ENCODE results near the gene MRPS25. TPM values are rescaled to one million over a fixed set of nuclear protein-coding genes. Genes with fewer than 3 reads are reported as not detected.
A peak's percentile ranks its signal among the peaks of the same experiment; 100 is the strongest.

Gene MRPS25
- 31.8 TPM for polyA plus RNA-seq (2013, experiment 1 of 2)
- 23.7 TPM for polyA plus RNA-seq (2013, experiment 2 of 2)

GRCh38 chr3:15064835-15065549 lies at the start of gene MRPS25:
MRPS25 (minus strand) TSS chr3:15065315; CDS start chr3:15065194, 121 bp downstream.
- Histone ChIP-seq H3K27ac (ENCODE audit: low read depth, low read length) (peak within 1 kb of the TSS; percentile 77), H3K4me1 (ENCODE audit: insufficient read depth, low read length) (0 out of 2 replicates have a peak, but pooled peaks cover 2% of the 10 kb centered on the region), H3K36me3 (ENCODE audit: insufficient read depth, low read length) (peaks cover 4% of the 10 kb centered on the region; the same call in 1 of the 2 replicates), H3K27me3 (ENCODE audit: insufficient read depth, low read length) (peaks cover 4% of the 10 kb centered on the region; the same call in 1 of the 2 replicates), H3K4me3 (ENCODE audit: low read length) (peak within 1 kb of the TSS; percentile 97), H3K9ac (ENCODE audit: low read depth, low read length) (peak within 1 kb of the TSS; percentile 97), H3K9me3 (ENCODE audit: insufficient read depth, low read depth, low read length) (no peaks in the 10 kb centered on the region)
- WGBS = under 1% methylated on average over 69 of the region's 69 CpGs

DNA sequence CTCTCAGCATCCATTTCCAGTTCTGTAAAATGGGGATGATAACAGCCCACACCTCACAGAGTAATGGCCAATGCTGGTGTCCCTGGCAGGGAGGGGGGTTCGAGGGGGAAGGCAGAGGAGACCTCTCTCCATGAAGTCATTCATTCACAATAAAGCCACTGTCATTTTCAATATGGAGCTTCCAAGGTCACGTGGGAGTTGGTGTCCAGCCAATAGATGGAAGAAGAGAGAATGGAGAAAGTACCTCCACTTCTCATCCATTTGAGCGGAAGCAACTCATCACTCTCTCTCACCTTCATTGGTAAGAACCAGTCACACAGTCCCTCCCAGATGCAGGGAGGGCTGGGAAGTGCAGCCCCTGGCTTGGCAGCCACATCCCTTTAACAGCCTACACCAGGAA lies 48.8 kb upstream of the MRPS25 start:
- Histone ChIP-seq H3K4me1 (ENCODE audit: insufficient read depth, low read length) (peaks cover 20% of the 10 kb centered on the region), H3K9me3 (ENCODE audit: insufficient read depth, low read depth, low read length) (no peaks in the 10 kb centered on the region), H3K27me3 (ENCODE audit: insufficient read depth, low read length) (no peaks in the 10 kb centered on the region; the same call in 1 of the 2 replicates), H3K27ac (ENCODE audit: low read depth, low read length) (no peak overlapping the region), H3K9ac (ENCODE audit: low read depth, low read length) (no peak overlapping the region), H3K4me3 (ENCODE audit: low read length) (no peak overlapping the region), H3K36me3 (ENCODE audit: insufficient read depth, low read length) (no peaks in the 10 kb centered on the region)
- WGBS = 100% methylated on average over 1 of the region's 3 CpGs

GRCh38 chr3:15113471-15113870 lies 48.4 kb upstream of the MRPS25 start:
- WGBS = 84% methylated on average over 6 of the region's 6 CpGs
- no peak overlapping the region for H3K4me3 ChIP-seq (ENCODE audit: low read length)
- H3K27me3 ChIP-seq (ENCODE audit: insufficient read depth, low read length) = no peaks in the 10 kb centered on the region; the same call in 1 of the 2 replicates
- peaks cover 20% of the 10 kb centered on the region for H3K4me1 ChIP-seq (ENCODE audit: insufficient read depth, low read length)
- H3K27ac ChIP-seq (ENCODE audit: low read depth, low read length) = no peak overlapping the region
- no peaks in the 10 kb centered on the region for H3K9me3 ChIP-seq (ENCODE audit: insufficient read depth, low read depth, low read length)
- H3K9ac ChIP-seq (ENCODE audit: low read depth, low read length) = no peak overlapping the region
- H3K36me3 ChIP-seq (ENCODE audit: insufficient read depth, low read length) = no peaks in the 10 kb centered on the region

DNA sequence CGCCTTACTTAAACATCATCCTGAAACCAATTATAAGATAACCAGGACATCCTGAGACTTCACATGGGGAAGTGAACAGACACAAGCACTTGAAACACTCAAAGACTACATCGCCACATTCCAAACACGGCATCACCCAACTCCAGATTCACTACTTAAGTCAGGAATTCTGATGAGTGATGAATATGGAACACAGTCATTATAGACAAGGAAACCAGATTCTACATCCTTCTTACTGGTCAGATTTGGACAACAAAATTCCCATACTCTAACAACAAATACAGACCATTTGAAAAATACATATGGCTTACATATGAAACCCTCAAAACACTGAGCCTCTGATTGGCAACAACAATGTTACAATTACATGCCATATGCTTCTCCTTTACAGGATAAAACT lies 46.9 kb upstream of the MRPS25 start:
- no peak overlapping the region for H3K4me3 ChIP-seq (ENCODE audit: low read length)
- peaks cover 20% of the 10 kb centered on the region for H3K4me1 ChIP-seq (ENCODE audit: insufficient read depth, low read length)
- H3K9ac ChIP-seq (ENCODE audit: low read depth, low read length) = no peak overlapping the region
- H3K27me3 ChIP-seq (ENCODE audit: insufficient read depth, low read length) = no peaks in the 10 kb centered on the region; the same call in 1 of the 2 replicates
- WGBS = 89% methylated on average over 3 of the region's 3 CpGs
- no peak overlapping the region for H3K27ac ChIP-seq (ENCODE audit: low read depth, low read length)
- no peaks in the 10 kb centered on the region for H3K36me3 ChIP-seq (ENCODE audit: insufficient read depth, low read length)
- H3K9me3 ChIP-seq (ENCODE audit: insufficient read depth, low read depth, low read length) = no peaks in the 10 kb centered on the region

GRCh38 chr3:15110206-15110605 lies 45.1 kb upstream of the MRPS25 start:
- no peaks in the 10 kb centered on the region for H3K36me3 ChIP-seq (ENCODE audit: insufficient read depth, low read length)
- peaks cover 20% of the 10 kb centered on the region for H3K4me1 ChIP-seq (ENCODE audit: insufficient read depth, low read length)
- no peak overlapping the region for H3K27ac ChIP-seq (ENCODE audit: low read depth, low read length)
- no peak overlapping the region for H3K9ac ChIP-seq (ENCODE audit: low read depth, low read length)
- H3K4me3 ChIP-seq (ENCODE audit: low read length) = no peak overlapping the region
- H3K27me3 ChIP-seq (ENCODE audit: insufficient read depth, low read length) = no peaks in the 10 kb centered on the region; the same call in 1 of the 2 replicates
- H3K9me3 ChIP-seq (ENCODE audit: insufficient read depth, low read depth, low read length) = no peaks in the 10 kb centered on the region
- 87% methylated on average over 4 of the region's 4 CpGs for WGBS

DNA sequence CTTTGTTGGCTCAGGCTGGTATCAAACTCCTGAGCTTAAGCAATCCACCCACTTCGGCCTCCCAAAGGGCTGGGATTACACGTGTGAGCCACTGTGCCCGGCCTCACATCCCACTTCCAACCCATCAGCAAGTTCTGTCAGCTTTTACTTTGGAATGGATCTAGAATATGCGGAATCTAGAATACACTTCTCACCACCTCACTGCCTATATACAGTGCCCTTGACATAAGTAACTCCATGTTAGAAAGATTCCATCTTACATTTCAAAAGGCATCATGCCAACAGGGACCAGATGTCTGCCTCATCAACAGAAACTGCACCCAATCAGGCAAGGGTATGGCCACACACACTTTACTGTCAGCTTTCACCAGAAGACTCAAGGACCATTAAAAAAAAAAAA lies 43.8 kb upstream of the MRPS25 start:
- peaks cover 7% of the 10 kb centered on the region; the same call in 1 of the 2 replicates for H3K4me1 ChIP-seq (ENCODE audit: insufficient read depth, low read length)
- H3K4me3 ChIP-seq (ENCODE audit: low read length) = no peak overlapping the region
- H3K27ac ChIP-seq (ENCODE audit: low read depth, low read length) = no peak overlapping the region
- H3K9me3 ChIP-seq (ENCODE audit: insufficient read depth, low read depth, low read length) = no peaks in the 10 kb centered on the region
- H3K9ac ChIP-seq (ENCODE audit: low read depth, low read length) = no peak overlapping the region
- no peaks in the 10 kb centered on the region; the same call in 1 of the 2 replicates for H3K27me3 ChIP-seq (ENCODE audit: insufficient read depth, low read length)
- 79% methylated on average over 4 of the region's 4 CpGs for WGBS
- H3K36me3 ChIP-seq (ENCODE audit: insufficient read depth, low read length) = no peaks in the 10 kb centered on the region

- no peaks in the 10 kb centered on the region; the same call in 1 of the 2 replicates for H3K27me3 ChIP-seq (ENCODE audit: insufficient read depth, low read length)
- H3K9me3 ChIP-seq (ENCODE audit: insufficient read depth, low read depth, low read length) = no peaks in the 10 kb centered on the region
- no peaks in the 10 kb centered on the region for H3K36me3 ChIP-seq (ENCODE audit: insufficient read depth, low read length)
- no peak overlapping the region for H3K9ac ChIP-seq (ENCODE audit: low read depth, low read length)
- no peak overlapping the region for H3K4me3 ChIP-seq (ENCODE audit: low read length)
- no peaks in the 10 kb centered on the region for H3K4me1 ChIP-seq (ENCODE audit: insufficient read depth, low read length)
- 23% methylated on average over 11 of the region's 11 CpGs for WGBS
- no peak overlapping the region for H3K27ac ChIP-seq (ENCODE audit: low read depth, low read length)
These were observed 43.0 kb upstream of the MRPS25 start for GRCh38 chr3:15108082-15108545.

- WGBS = 88% methylated on average over 15 of the region's 16 CpGs
- Histone ChIP-seq H3K9ac (ENCODE audit: low read depth, low read length) (no peak overlapping the region), H3K36me3 (ENCODE audit: insufficient read depth, low read length) (no peaks in the 10 kb centered on the region), H3K27ac (ENCODE audit: low read depth, low read length) (no peak overlapping the region), H3K4me1 (ENCODE audit: insufficient read depth, low read length) (no peaks in the 10 kb centered on the region), H3K9me3 (ENCODE audit: insufficient read depth, low read depth, low read length) (no peaks in the 10 kb centered on the region), H3K4me3 (ENCODE audit: low read length) (no peak overlapping the region), H3K27me3 (ENCODE audit: insufficient read depth, low read length) (no peaks in the 10 kb centered on the region; the same call in 1 of the 2 replicates)
These were observed 42.2 kb upstream of the MRPS25 start for GRCh38 chr3:15107075-15107947.

DNA sequence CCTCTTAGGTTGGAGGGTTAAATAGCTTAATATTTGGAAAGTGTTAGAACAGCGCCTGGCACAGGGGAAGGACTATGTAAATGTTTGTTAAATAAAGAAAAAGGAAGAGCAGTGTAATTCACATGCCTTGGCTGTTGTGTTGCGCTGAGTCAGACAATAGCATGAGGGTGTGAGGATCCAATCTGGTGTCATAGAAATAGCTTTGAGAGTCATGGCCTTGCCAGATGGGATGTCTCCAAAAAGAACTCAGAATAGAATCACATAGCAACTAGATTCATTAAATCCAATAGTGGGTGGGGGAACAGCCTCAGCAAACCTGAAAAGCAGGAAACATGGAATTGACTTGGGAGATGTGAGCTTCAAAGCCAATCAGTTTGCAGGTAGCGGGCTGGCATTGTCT lies 37.7 kb upstream of the MRPS25 start:
- Histone ChIP-seq H3K9me3 (ENCODE audit: insufficient read depth, low read depth, low read length) (no peaks in the 10 kb centered on the region), H3K27me3 (ENCODE audit: insufficient read depth, low read length) (no peaks in the 10 kb centered on the region), H3K27ac (ENCODE audit: low read depth, low read length) (no peak overlapping the region), H3K9ac (ENCODE audit: low read depth, low read length) (no peak overlapping the region), H3K36me3 (ENCODE audit: insufficient read depth, low read length) (no peaks in the 10 kb centered on the region), H3K4me3 (ENCODE audit: low read length) (no peak overlapping the region), H3K4me1 (ENCODE audit: insufficient read depth, low read length) (no peaks in the 10 kb centered on the region)
- WGBS = 76% methylated on average over 3 of the region's 3 CpGs

GRCh38 chr3:15102256-15102655 lies 37.1 kb upstream of the MRPS25 start:
- H3K36me3 ChIP-seq (ENCODE audit: insufficient read depth, low read length) = no peaks in the 10 kb centered on the region
- H3K4me1 ChIP-seq (ENCODE audit: insufficient read depth, low read length) = no peaks in the 10 kb centered on the region
- no peaks in the 10 kb centered on the region for H3K9me3 ChIP-seq (ENCODE audit: insufficient read depth, low read depth, low read length)
- no peaks in the 10 kb centered on the region for H3K27me3 ChIP-seq (ENCODE audit: insufficient read depth, low read length)
- H3K4me3 ChIP-seq (ENCODE audit: low read length) = no peak overlapping the region
- H3K27ac ChIP-seq (ENCODE audit: low read depth, low read length) = no peak overlapping the region
- WGBS = 80% methylated on average over 4 of the region's 4 CpGs
- H3K9ac ChIP-seq (ENCODE audit: low read depth, low read length) = no peak overlapping the region
